ENCODE measurements around the gene THAP8.
A peak's percentile ranks its signal among the peaks of the same experiment; 100 is the strongest.

The THAP8 gene

DNA sequence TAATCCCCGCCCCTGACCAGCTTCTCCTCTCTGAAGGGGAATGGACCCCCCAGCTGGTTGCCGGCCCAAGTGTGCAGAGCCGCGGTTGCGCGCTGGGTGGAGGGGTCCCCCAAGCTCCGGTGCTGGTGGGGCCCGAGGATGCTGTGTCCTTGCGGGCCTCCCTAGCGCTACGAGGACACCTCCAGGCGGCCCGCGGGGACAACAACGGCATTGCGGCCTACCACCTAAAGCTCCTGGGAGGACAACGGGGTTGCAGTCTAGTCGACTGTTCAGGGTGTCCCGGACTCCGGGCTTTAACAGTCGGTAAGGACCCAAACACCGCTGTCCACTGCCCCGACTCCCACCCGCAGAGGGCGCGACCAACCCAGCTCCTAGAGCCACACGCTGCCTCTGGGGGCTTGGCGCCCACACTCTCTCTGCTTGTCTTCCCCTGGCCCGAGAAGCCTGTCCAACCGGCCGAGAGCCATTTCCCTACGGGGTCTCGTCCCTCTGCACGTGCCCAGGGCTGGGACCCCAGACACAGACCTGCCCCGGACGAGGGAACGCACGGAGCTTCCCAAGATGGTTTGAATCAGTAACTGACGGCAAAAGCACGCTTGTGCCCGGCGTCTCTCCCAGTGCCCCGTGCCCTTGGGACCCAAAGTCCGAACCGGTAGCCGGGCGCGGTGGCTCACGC lies 60.0 kb downstream of the THAP8 start:
- peak in 5 of 14 donors; percentile 11 to 57 (median 21) for DNase-seq

DNA sequence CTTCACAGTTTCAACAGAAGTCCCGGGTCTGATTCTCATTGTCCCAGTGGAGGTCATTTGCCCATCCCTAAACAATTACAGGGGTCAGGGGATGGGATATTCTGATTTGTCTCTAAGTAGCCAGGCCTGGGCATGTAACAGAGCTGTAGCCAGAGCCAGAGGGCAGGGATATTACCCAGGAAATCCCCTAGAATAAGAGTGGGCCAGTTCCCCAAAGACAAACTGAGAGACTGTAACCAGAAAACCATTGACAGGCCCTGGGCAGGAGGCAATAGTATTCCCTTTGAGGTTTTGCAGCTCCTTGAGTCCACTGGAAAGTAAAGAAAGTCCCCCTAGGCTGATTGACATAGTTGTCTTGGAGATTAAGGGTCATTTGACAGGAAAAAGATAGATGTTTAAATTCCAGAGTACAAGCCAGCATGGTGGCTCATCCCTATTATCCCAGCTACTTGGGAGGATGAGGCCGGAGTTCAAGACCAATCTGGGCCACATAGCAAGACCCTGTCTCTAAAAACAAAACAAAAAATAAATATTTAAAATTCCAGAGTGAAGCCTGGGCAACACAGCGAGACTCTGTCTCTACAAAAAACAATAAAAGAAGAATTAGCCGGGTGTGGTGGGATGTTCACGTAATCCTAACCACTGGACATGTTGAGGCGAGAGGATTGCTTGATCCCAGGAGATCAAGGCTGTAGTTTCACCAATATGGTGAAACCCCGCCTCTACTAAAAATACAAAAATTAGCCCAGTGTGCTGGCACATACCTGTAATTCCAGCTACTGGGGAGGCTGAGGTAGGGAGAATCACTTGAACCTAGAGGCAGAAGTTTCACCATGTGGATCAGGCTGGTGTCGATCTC lies 60.9 kb downstream of the THAP8 start:
- DNase-seq = no peak

DNA sequence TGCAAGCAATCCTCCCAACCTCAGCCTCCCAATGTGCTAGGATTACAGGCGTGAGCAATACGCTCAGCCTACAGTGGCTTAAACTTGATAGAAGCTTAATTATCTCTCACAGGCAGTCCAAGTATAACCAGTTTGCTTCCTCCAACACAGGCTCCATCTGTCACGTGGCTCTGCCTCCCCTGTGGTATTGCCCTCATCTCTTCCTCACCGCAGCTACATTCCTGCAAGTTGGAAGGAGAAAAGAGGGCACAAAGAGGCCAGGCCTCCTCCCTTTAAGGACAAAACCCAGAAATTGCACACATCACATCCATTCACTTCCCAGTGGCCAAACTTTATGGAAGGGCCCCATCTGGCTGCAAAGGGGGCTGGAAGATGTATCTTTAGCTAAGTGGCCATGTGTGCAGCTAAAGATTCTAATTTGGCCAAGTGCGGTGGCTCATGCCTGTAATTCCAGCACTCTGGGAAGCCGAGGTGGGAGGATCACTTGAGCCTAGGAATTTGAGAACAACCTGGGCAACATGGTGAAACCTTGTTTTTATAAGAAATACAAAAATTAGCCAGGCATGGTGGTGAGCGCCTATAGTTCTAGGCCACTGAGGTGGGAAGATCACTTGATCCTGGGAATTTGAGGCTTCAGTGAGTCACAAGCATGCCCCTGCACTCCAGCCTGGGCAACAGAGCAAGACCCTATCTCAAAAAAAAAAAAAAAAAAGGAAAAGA lies 62.2 kb downstream of the THAP8 start:
- no peak for DNase-seq

DNA sequence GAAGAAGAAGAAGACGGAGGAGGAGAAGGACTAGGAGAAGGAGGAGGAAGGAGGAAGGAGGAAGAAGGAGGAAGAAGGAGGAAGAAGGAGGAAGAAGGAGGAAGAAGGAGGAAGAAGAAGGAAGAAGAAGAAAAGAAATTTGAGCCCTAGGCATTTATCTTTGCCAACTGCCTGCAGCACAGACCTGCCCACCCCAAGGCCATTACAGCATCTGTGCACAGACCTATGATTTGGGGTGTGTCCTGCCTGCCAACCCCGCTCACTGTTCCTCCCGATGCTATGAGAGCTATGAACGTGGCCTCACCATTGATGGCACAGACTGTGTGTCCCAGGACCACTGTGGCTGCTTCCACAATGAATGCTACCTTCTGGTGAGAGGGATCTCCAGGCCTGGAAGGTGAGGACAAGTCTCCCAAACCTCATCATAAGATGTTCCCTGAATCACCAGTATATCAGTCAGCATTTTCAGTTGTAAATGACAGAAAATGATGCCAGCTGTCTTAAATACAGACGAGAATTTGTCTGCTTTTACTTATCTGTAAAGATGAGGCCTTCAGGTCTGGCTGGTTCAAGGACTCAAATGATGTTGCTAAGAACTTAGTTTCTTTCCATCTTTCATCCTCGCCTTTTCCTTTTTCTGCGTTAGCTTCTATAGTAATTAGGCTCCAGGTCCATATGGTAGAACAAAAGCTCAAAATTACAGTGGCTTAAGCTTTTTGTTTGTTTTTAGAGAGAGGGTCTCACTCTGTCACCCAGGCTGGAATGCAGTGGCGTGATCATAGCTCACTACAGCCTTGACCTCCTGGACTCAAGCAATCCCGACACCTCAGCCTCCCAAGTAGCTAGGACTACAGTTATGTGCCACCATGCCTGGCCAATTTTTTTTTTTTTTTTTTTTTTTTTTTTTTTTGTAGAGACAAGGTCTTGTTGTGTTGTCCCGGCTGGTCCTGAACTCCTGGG lies 63.0 kb downstream of the THAP8 start:
- no peak for DNase-seq

DNA sequence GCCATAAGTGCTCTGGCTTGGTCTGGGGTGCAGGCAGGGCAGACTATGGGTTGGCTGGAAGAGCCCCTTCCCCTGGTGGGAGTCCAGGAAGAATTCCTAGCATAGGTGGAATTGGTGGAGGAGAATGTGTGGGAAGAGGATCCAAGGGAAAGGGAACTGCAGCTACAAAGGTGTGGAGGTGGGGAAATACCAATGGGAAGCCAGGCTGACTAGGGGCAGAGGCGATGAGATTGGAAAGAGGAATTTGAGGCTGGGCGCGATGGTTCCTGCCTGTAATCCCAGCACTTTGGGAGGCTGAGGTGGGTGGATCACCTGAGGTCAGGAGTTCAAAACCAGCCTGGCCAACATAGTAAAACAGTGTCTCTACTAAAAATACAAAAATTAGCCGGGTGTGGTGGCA lies 63.9 kb downstream of the THAP8 start:
- no peak for DNase-seq

DNA sequence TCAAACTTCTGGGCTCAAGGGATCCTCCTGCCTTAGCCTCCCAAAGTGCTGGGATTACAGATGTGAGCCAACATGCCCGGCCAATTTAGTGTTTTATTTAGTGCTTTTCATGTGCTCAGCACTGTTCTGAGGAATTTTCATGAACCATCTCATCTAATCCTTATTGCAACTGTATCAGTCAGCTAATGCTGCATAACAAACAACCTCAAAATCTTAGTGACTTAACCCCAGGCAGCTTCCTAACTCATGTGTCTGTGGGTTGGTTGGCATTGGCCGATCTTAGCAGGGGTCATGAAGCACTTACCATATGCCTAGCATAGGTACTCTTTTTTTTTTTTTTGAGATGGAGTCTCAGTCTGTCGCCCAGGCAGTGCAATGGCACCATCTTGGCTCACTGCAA lies 65.3 kb downstream of the THAP8 start:
- DNase-seq = no peak

DNA sequence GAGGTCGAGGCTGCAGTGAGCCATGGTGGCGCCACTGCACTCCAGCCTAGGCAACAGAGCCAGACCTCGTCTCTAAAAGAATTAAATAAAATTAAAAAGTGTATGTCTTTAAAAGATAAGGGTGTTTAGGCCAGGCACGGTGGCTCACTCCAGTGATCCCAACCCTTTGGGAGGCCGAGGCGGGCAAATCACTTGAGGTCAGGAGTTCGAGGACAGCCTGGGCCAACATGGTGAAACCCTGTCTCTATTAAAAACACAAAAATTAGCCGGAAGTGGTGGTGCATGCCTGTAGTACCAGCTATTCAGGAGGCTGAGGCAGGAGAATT lies 66.6 kb downstream of the THAP8 start:
- no peak for DNase-seq

DNA sequence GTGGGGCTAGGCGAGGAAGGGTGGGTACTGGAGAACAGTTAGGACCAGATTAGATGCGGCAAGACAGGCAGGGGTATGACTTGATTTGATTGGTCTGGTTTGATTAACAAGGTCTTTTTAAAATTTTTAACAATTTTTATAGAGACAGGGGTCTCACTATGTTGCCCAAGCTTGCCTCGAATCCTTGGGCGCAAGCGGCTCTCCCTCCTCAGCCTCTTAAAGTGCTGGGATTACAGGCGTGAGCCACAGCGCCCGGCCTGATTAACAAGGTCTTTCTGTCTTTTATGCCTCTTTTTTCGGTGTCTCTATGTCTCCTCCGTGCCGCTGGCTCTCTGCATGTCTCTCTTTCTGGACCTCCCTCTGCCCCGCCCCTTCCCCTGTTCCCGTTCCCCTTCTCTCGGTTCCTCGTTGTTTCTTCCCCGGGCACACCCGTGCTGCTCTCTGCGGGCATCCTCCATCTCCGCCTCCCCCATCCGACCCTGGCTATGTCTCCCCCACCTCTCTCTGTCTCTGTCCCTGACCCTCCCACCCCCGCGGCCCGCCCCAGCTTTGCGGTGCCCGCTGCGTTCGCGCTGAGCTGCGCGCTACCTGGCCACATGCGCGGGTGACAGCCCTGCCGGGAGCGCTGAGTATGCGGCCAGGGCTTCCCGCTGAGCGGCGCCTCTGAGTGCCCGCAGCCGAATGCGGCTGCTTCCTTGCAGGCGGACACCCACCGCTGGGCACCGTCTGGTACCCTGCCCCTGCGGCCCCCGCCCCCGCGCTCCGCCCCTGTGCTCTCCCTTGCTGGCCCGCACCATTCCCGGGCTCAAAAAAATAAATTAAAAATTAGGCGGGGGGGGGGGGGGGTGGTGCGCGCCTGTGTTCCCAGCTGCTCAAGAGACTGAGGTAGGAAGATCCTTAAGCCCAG lies 67.2 kb downstream of the THAP8 start:
- DNase-seq = peak in 7 of 14 donors; percentile 12 to 86 (median 38)

DNA sequence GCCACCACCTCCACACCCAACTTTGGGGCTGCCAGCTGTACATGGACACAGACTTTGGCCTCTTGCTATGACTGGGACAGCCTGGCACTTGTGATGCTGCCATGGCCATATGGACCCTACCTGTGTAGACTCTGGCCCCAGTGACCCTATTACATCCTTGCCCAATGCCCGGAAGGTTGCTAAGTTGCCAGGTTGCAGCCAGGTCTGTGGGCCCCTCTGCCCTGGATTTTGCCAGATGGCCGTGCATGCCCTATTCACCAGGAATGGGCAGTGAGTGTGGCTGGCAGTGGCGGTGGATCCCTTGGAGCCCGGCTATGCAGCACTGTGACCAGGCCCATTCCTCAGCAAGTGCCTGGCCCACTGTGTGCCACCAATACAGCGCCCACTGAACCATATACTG lies 68.0 kb downstream of the THAP8 start:
- peak in 1 of 14 donors; percentile 71 for DNase-seq
